A549 (cell line): ENCODE data around the gene LSM10. TPM values are rescaled to one million over a fixed set of nuclear protein-coding genes. Genes with fewer than 3 reads are reported as not detected.

Source experiments
- ATAC-seq, 2 experiments: fragments of 200-7000 bp in 1 of 2; fragments of >200 bp in 1 of 2; cut with Nextera tagmentation in 1 of 2; cut with Tn5 transposase in 1 of 2; 3 replicates each; pipeline versions ENCODE4 v1.8.0 to v1.9.1; 2018 to 2020; ENCODE audit warnings: mild to moderate bottlenecking in 1 of 2, moderate library complexity in 1 of 2
- CTCF ChIA-PET: fragments of 300-600 bp; sonication (Branson Sonifier 250); formaldehyde crosslinking; extraction: SDS; loops from one replicate; lab custom pipeline; 2021; ENCODE audit warnings: antibody characterized with exemption, inconsistent platforms; lab: Yijun Ruan, JAX
- POLR2A ChIA-PET: fragments of 350-600 bp; formaldehyde crosslinking; extraction: SDS; loops from one replicate; lab custom pipeline; 2021; ENCODE audit warnings: antibody characterized with exemption, inconsistent platforms; lab: Yijun Ruan, JAX
- DNase-seq, 2 experiments: peaks; one replicate each; pipeline versions ENCODE4 v3.0.0 to v3.0.0-alpha.2; 2011 to 2016; ENCODE audit warnings: low read depth in 1 of 2, low spot score in 1 of 2
- FAIRE-seq: peaks from 2 replicates; lab custom pipeline; 2011; peaks lifted over from hg19 to GRCh38; lab: Jason Lieb, UNC
- H3K27ac ChIP-seq, 2 experiments: fragments of >200 bp; sonication (Bioruptor Twin); formaldehyde crosslinking; 3 replicates each; pipeline ENCODE4 v1.5.1; 2016 to 2017
- H3K4me1 ChIP-seq: fragments of >200 bp; sonication (Bioruptor Twin); formaldehyde crosslinking; 3 replicates; pipeline ENCODE4 v1.6.1; 2016
- H3K4me2 ChIP-seq: fragments of >200 bp; sonication (Bioruptor Twin); formaldehyde crosslinking; 3 replicates; pipeline ENCODE4 v1.6.1; 2016
- H3K4me3 ChIP-seq: fragments of >200 bp; sonication (Bioruptor Twin); formaldehyde crosslinking; 3 replicates; pipeline ENCODE4 v1.5.1; 2016
- H3K9me3 ChIP-seq: fragments of >200 bp; sonication (Bioruptor Twin); formaldehyde crosslinking; 3 replicates; pipeline ENCODE4 v1.6.1; 2016
- ATOH8 ChIP-seq: fragments of 250-450 bp; sonication (Bioruptor Pico); IDR thresholded peaks from 2 replicates; pipeline ENCODE4 v1.5.0; 2020; ENCODE audit warnings: low read depth, mild to moderate bottlenecking, moderate library complexity
- BCL3 ChIP-seq: fragments of >200 bp; sonication (Bioruptor Twin); formaldehyde crosslinking; IDR thresholded peaks from 3 replicates; pipeline ENCODE4 v1.6.1; 2016
- CHD2 ChIP-seq: fragments of 150-350 bp; IDR thresholded peaks from 2 replicates; pipeline ENCODE4 v1.6.1; 2014; ENCODE audit warnings: low read length; ENCODE audit not compliant: partially characterized antibody
- E2F6 ChIP-seq: IDR thresholded peaks from 2 replicates; pipeline ENCODE4 v1.6.1; 2012; ENCODE audit warnings: low read depth, borderline replicate concordance
- EHF ChIP-seq: fragments of 250-450 bp; sonication (Bioruptor Pico); IDR thresholded peaks from 2 replicates; pipeline ENCODE4 v1.5.0; 2020; ENCODE audit warnings: mild to moderate bottlenecking
- EP300 ChIP-seq, 2 experiments: fragments of >200 bp; sonication (Bioruptor Twin); formaldehyde crosslinking; IDR thresholded peaks; 2 replicates in 1 of 2; 3 replicates in 1 of 2; pipeline ENCODE4 v1.6.1; 2016 to 2017
- ESRRA ChIP-seq: fragments of 150-350 bp; IDR thresholded peaks from 2 replicates; pipeline ENCODE4 v1.6.1; 2014; ENCODE audit warnings: mild to moderate bottlenecking, low read length, borderline replicate concordance
- GATA3 ChIP-seq: IDR thresholded peaks from 2 replicates; pipeline ENCODE4 v1.6.1; 2012; ENCODE audit warnings: borderline replicate concordance
- HES2 ChIP-seq: fragments of >200 bp; sonication (Bioruptor Twin); formaldehyde crosslinking; IDR thresholded peaks from 2 replicates; pipeline ENCODE4 v1.6.1; 2016
- KDM1A ChIP-seq: fragments of 200-600 bp; sonication (generic); IDR thresholded peaks from 2 replicates; pipeline ENCODE4 v1.6.1; 2016; ENCODE audit warnings: low read depth, mild to moderate bottlenecking
- KDM5A ChIP-seq: fragments of 200-600 bp; sonication (generic); IDR thresholded peaks from 2 replicates; pipeline ENCODE4 v1.6.1; 2016; ENCODE audit warnings: antibody characterized with exemption, mild to moderate bottlenecking
- MAFK ChIP-seq: fragments of 450-650 bp; IDR thresholded peaks from 2 replicates; pipeline ENCODE4 v1.6.1; 2014; ENCODE audit not compliant: partially characterized antibody
- MAX ChIP-seq: IDR thresholded peaks from 2 replicates; pipeline ENCODE4 v1.6.1; 2012
- MYC ChIP-seq: IDR thresholded peaks from 2 replicates; pipeline ENCODE4 v1.6.1; 2012; ENCODE audit warnings: mild to moderate bottlenecking, inconsistent platforms, low read length, improper control_type of control experiment, borderline replicate concordance
- NR3C1 ChIP-seq: fragments of >200 bp; sonication (Bioruptor Twin); formaldehyde crosslinking; IDR thresholded peaks from 3 replicates; pipeline ENCODE4 v1.6.1; 2017
- PHF8 ChIP-seq: fragments of 200-600 bp; sonication (generic); IDR thresholded peaks from 2 replicates; pipeline ENCODE4 v1.6.1; 2016; ENCODE audit warnings: low read depth, mild to moderate bottlenecking, antibody characterized with exemption, moderate library complexity, borderline replicate concordance
- RARB ChIP-seq: fragments of 250-450 bp; sonication (Bioruptor Pico); IDR thresholded peaks from 2 replicates; pipeline ENCODE4 v1.8.0; 2021; ENCODE audit warnings: mild to moderate bottlenecking, moderate library complexity
- RCOR1 ChIP-seq: fragments of 150-350 bp; IDR thresholded peaks from 2 replicates; pipeline ENCODE4 v1.6.1; 2014; ENCODE audit warnings: antibody characterized with exemption, low read length, low read depth
- SMC3 ChIP-seq: fragments of >200 bp; sonication (Bioruptor Twin); formaldehyde crosslinking; IDR thresholded peaks from 3 replicates; pipeline ENCODE4 v1.6.1; 2018; ENCODE audit warnings: inconsistent platforms
- SREBF2 ChIP-seq: fragments of 450-650 bp; IDR thresholded peaks from 2 replicates; pipeline ENCODE4 v1.6.1; 2014; ENCODE audit warnings: mild to moderate bottlenecking, moderate library complexity
- TP53 ChIP-seq: fragments of 250-450 bp; sonication (Bioruptor Pico); IDR thresholded peaks from 2 replicates; pipeline ENCODE4 v1.5.0; 2021; ENCODE audit warnings: mild to moderate bottlenecking, moderate library complexity
- ZC3H11A ChIP-seq: fragments of 450-650 bp; IDR thresholded peaks from 2 replicates; pipeline ENCODE4 v1.6.1; 2014; ENCODE audit warnings: antibody characterized with exemption, mild to moderate bottlenecking
- ZFP36 ChIP-seq: fragments of 450-650 bp; IDR thresholded peaks from 2 replicates; pipeline ENCODE4 v1.6.1; 2014; ENCODE audit warnings: borderline replicate concordance; ENCODE audit not compliant: partially characterized antibody
- ZSCAN20 ChIP-seq: fragments of 250-450 bp; sonication (Bioruptor Pico); IDR thresholded peaks from 2 replicates; pipeline ENCODE4 v1.8.0; 2022; ENCODE audit warnings: mild to moderate bottlenecking, moderate library complexity
- WGBS: methylation state at CpG from one replicate; pipeline ENCODE4 v1.1.6; 2017; ENCODE audit errors: missing lambda C conversion rate; 5-methylcytosine and 5-hydroxymethylcytosine counted together
- polyA plus RNA-seq, 4 experiments: library from polyadenylated mRNA; depleted of rRNA in 3 of 4; stranded (reverse); fragments of >200 nt; fragmentation: RNase III in 1 of 4; extraction: RNeasy Plus Mini Kit Qiagen cat#74134 plus additional on column Dnase treatment in 1 of 4; gene quantifications; 2 replicates in 3 of 4; 3 replicates in 1 of 4; pipeline ENCODE4 v1.2.3, GENCODE V29; 2011 to 2017

Gene LSM10
- polyA plus RNA-seq, 2 of the 4 experiments (the other 2 are of a cell fraction) = 40.7 to 44.3 TPM

GRCh38 chr1:36408479-36408878, 10.8 kb upstream of the LSM10 start:
- DNase-seq (no peak), FAIRE-seq (no peak), ATAC-seq (no peak)
- ChIA-PET CTCF (interaction anchor here (0.6 to 1.1 kb wide), 2 partner anchors 38 to 42 kb away, joined by 3 read pairs; partner anchors contain the start of gene OSCP1), POLR2A (interaction anchor here (0.9 kb wide), 1 partner anchor 56 kb away, joined by 3 read pairs; the partner anchor contains the start of gene MRPS15)
- Histone ChIP-seq H3K4me2 (no peak overlapping the region), H3K27ac (no peak overlapping the region), H3K4me1 (no peaks in the 10 kb centered on the region), H3K9me3 (no peaks in the 10 kb centered on the region), H3K4me3 (no peak overlapping the region)
- 74% methylated on average over 2 of the region's 2 CpGs for WGBS
- TF ChIP-seq SREBF2 (no peak), MYC (no peak), ZFP36 (no peak), PHF8 (no peak), BCL3 (no peak), ATOH8 (no peak), RCOR1 (no peak), RARB (no peak), EHF (CRISPR knock-in tag) (no peak), ESRRA (no peak), CHD2 (no peak), ZSCAN20 (no peak), KDM1A (no peak), GATA3 (no peak), KDM5A (no peak), E2F6 (no peak), NR3C1 (no peak), SMC3 (no peak), ZC3H11A (no peak), HES2 (no peak)

GRCh38 chr1:36406440-36406839, 8.7 kb upstream of the LSM10 start:
- WGBS = 79% methylated on average over 1 of the region's 1 CpG
- no peak overlapping the region for H3K4me2 ChIP-seq
- no peak overlapping the region for H3K4me3 ChIP-seq
- TF ChIP-seq SREBF2 (no peak), MAX (no peak), KDM5A (no peak), ESRRA (no peak), EP300 (IDR thresholded peaks at IDR 0.05) (no peak), PHF8 (no peak), TP53 (no peak), MAFK (no peak)
- no peak overlapping the region for H3K27ac ChIP-seq
- ChIA-PET CTCF (interaction anchor here (1.1 kb wide), 1 partner anchor 8 kb away, joined by 4 read pairs; no protein-coding TSS in a partner anchor), POLR2A (interaction anchor here (0.6 kb wide), 1 partner anchor 9 kb away, joined by 3 read pairs; the partner anchor contains the start of gene LSM10)
- H3K4me1 ChIP-seq = no peaks in the 10 kb centered on the region
- H3K9me3 ChIP-seq = no peaks in the 10 kb centered on the region
- ATAC-seq (no peak), DNase-seq (no peak), FAIRE-seq (no peak)
